Measurements from ENCODE around the gene KANSL1. TPM values are rescaled to one million over a fixed set of nuclear protein-coding genes. Genes with fewer than 3 reads are reported as not detected.

Gene KANSL1
- total and polyA plus RNA-seq, 2 donors (not counting 1 experiment from before 2014, with no cell fraction given), result 36.8 to 233 TPM

GRCh38 chr17:46124695-46125592, 68.3 kb downstream of the KANSL1 start:
- Histone ChIP-seq H3K4me1 (ENCODE audit: control insufficient read depth in 2 of 2, insufficient read depth in 2 of 2, low read length in 2 of 2) (peaks cover 28 to 30% of the 10 kb centered on the region in 2 donors), H3K9me3 (ENCODE audit: control extremely low read depth in 1 of 3, control insufficient read depth in 2 of 3, insufficient read depth in 1 of 3, low read length in 2 of 3) (no peaks in the 10 kb centered on the region), H4K20me1 (ENCODE audit: control insufficient read depth, insufficient read depth, low read length, poor library complexity, severe bottlenecking) (peaks cover 92% of the 10 kb centered on the region), H3K4me2 (replicated peaks; ENCODE audit: low read depth, low read length, poor library complexity, severe bottlenecking) (no peak overlapping the region), H3K27me3 (replicated peaks in 1 of 4; ENCODE audit: control extremely low read depth in 1 of 4, control insufficient read depth in 3 of 4, insufficient read depth in 4 of 4, low read length in 3 of 4) (no peaks in the 10 kb centered on the region), H3K4me3 (ENCODE audit: control extremely low read depth in 1 of 5, extremely low read depth in 1 of 5, insufficient read depth in 1 of 5, low read depth in 2 of 5, low read length in 4 of 5) (no peak overlapping the region), H3K79me2 (ENCODE audit: control insufficient read depth, insufficient read depth, low read length) (peaks cover 97% of the 10 kb centered on the region), H3K36me3 (replicated peaks in 1 of 2; ENCODE audit: control extremely low read depth in 1 of 2, control insufficient read depth in 1 of 2, extremely low read depth in 1 of 2, insufficient read depth in 2 of 2, low read length in 1 of 2) (peaks cover 2 to 3% of the 10 kb centered on the region in 2 experiments), H3K27ac (ENCODE audit: low read length in 2 of 2) (no peak overlapping the region), H3K9ac (ENCODE audit: low read length) (no peak overlapping the region), H2AFZ (ENCODE audit: insufficient read depth, low read depth, low read length, poor library complexity, severe bottlenecking) (no peak overlapping the region)
- ATAC-seq (ENCODE audit: low read depth), result no peak
- H3K4me3 Mint-ChIP-seq, result no peak overlapping the region
- WGBS (ENCODE audit: insufficient coverage), result 100% methylated on average over 3 of the region's 7 CpGs
- H3K27me3 Mint-ChIP-seq, result no peaks in the 10 kb centered on the region
- POLR2A ChIA-PET, result no interaction called here
- no peak for DNase-seq
- no peak for TF ChIP-seq EZH2 (IDR thresholded peaks at IDR 0.05; ENCODE audit: borderline replicate concordance, insufficient read depth, low read depth, low read length, poor library complexity, severe bottlenecking)
- TF ChIP-seq CTCF (IDR thresholded peaks at IDR 0.05), result no peak
- peaks cover 68% of the 10 kb centered on the region for H3K4me1 Mint-ChIP-seq
- H3K9me3 Mint-ChIP-seq (ENCODE audit: insufficient read depth), result no peaks in the 10 kb centered on the region
- H3K27ac Mint-ChIP-seq, result no peak overlapping the region
- intact Hi-C loops (cut with micrococcal nuclease), result no loop called here
- CTCF ChIA-PET, result no interaction called here

- intact Hi-C loops (cut with micrococcal nuclease), result no loop called here
- H3K79me2 ChIP-seq (ENCODE audit: control insufficient read depth, insufficient read depth, low read length), result peaks cover 97% of the 10 kb centered on the region
- no peak overlapping the region for H2AFZ ChIP-seq (ENCODE audit: insufficient read depth, low read depth, low read length, poor library complexity, severe bottlenecking)
- H3K36me3 ChIP-seq (replicated peaks in 1 of 2; ENCODE audit: control extremely low read depth in 1 of 2, control insufficient read depth in 1 of 2, extremely low read depth in 1 of 2, insufficient read depth in 2 of 2, low read length in 1 of 2), result peaks cover under 1 to 2% of the 10 kb centered on the region in 2 experiments
- ChIA-PET POLR2A (no interaction called here), CTCF (interaction anchor here (1.4 kb wide), 1 partner anchor 22 kb away, joined by 4 read pairs; no protein-coding TSS in a partner anchor)
- Mint-ChIP-seq H3K4me3 (no peak overlapping the region), H3K4me1 (peaks cover 67% of the 10 kb centered on the region), H3K27ac (no peak overlapping the region), H3K27me3 (no peaks in the 10 kb centered on the region), H3K9me3 (ENCODE audit: insufficient read depth) (no peaks in the 10 kb centered on the region)
- 100% methylated on average over 2 of the region's 3 CpGs for whole genome bisulfite sequencing (ENCODE audit: insufficient coverage)
- H3K27me3 ChIP-seq (replicated peaks in 1 of 4; ENCODE audit: control extremely low read depth in 1 of 4, control insufficient read depth in 3 of 4, insufficient read depth in 4 of 4, low read length in 3 of 4), result no peaks in the 10 kb centered on the region
- no peak overlapping the region for H3K4me3 ChIP-seq (ENCODE audit: control extremely low read depth in 1 of 5, extremely low read depth in 1 of 5, insufficient read depth in 1 of 5, low read depth in 2 of 5, low read length in 4 of 5)
- TF ChIP-seq EZH2 (IDR thresholded peaks at IDR 0.05; ENCODE audit: borderline replicate concordance, insufficient read depth, low read depth, low read length, poor library complexity, severe bottlenecking) (no peak), CTCF (IDR thresholded peaks at IDR 0.05) (no peak)
- DNase-seq (no peak), ATAC-seq (ENCODE audit: low read depth) (no peak)
- no peak overlapping the region for H3K9ac ChIP-seq (ENCODE audit: low read length)
- H3K27ac ChIP-seq (ENCODE audit: low read length in 2 of 2), result no peak overlapping the region
- H4K20me1 ChIP-seq (ENCODE audit: control insufficient read depth, insufficient read depth, low read length, poor library complexity, severe bottlenecking), result peaks cover 92% of the 10 kb centered on the region
- peaks cover 30% of the 10 kb centered on the region in 2 donors for H3K4me1 ChIP-seq (ENCODE audit: control insufficient read depth in 2 of 2, insufficient read depth in 2 of 2, low read length in 2 of 2)
- no peaks in the 10 kb centered on the region for H3K9me3 ChIP-seq (ENCODE audit: control extremely low read depth in 1 of 3, control insufficient read depth in 2 of 3, insufficient read depth in 1 of 3, low read length in 2 of 3)
- no peak overlapping the region for H3K4me2 ChIP-seq (replicated peaks; ENCODE audit: low read depth, low read length, poor library complexity, severe bottlenecking)
Measured at GRCh38 chr17:46123607-46124006, 69.6 kb downstream of the KANSL1 start.
